HepG2 (cell line): Measurements from ENCODE around the gene ZNF341. TPM values are rescaled to one million over a fixed set of nuclear protein-coding genes. Genes with fewer than 3 reads are reported as not detected.
A peak's percentile ranks its signal among the peaks of the same experiment; 100 is the strongest.

ENCODE experiments used
- BHLHE40 ChIP-seq: IDR thresholded peaks from 2 replicates; pipeline ENCODE4 v1.6.1; 2011; ENCODE audit warnings: low read length, improper control_type of control experiment
- CC2D1A ChIP-seq: sonication (generic); formaldehyde crosslinking; IDR thresholded peaks from 2 replicates; pipeline ENCODE4 v1.8.1; 2023; ENCODE audit warnings: mild to moderate bottlenecking, missing genetic modification reagents
- GABPB1 ChIP-seq: IDR thresholded peaks from 2 replicates; pipeline ENCODE4 v1.6.1; 2016; ENCODE audit warnings: mild to moderate bottlenecking, missing genetic modification reagents, moderate library complexity, missing compliant biosample characterization
- HNRNPK ChIP-seq: fragments of 200-400 bp; formaldehyde crosslinking; IDR thresholded peaks from 2 replicates; pipeline ENCODE4 v1.6.1; 2018; ENCODE audit warnings: low read length, low read depth, moderate library complexity, mild to moderate bottlenecking; ENCODE audit not compliant: poor library complexity, severe bottlenecking
- IKZF1 ChIP-seq: fragments of 450-650 bp; IDR thresholded peaks from 2 replicates; pipeline ENCODE4 v1.7.1; 2016
- IRF1 ChIP-seq: sonication (generic); formaldehyde crosslinking; IDR thresholded peaks from 2 replicates; pipeline ENCODE4 v1.4.0; 2020; ENCODE audit warnings: low read depth, mild to moderate bottlenecking, missing genetic modification reagents
- LBX2 ChIP-seq: sonication (generic); formaldehyde crosslinking; IDR thresholded peaks from 2 replicates; pipeline ENCODE4 v1.5.0; 2020; ENCODE audit warnings: missing genetic modification reagents, mild to moderate bottlenecking, borderline replicate concordance
- MEF2D ChIP-seq: sonication (generic); formaldehyde crosslinking; IDR thresholded peaks from 2 replicates; pipeline ENCODE4 v1.5.1; 2020; ENCODE audit warnings: mild to moderate bottlenecking, missing genetic modification reagents
- NR1H2 ChIP-seq: sonication (generic); formaldehyde crosslinking; IDR thresholded peaks from 2 replicates; pipeline ENCODE4 v1.8.1; 2022; ENCODE audit warnings: low read depth, missing genetic modification reagents, borderline replicate concordance
- ONECUT2 ChIP-seq: sonication (generic); formaldehyde crosslinking; IDR thresholded peaks from 2 replicates; pipeline ENCODE4 v1.4.0; 2020; ENCODE audit warnings: missing genetic modification reagents
- PBX3 ChIP-seq: sonication (generic); formaldehyde crosslinking; IDR thresholded peaks from 2 replicates; pipeline ENCODE4 v1.8.1; 2023; ENCODE audit warnings: missing genetic modification reagents, inconsistent platforms, borderline replicate concordance
- PPARG ChIP-seq: conservative IDR thresholded peaks from 2 replicates; pipeline ENCODE4 v1.6.1; 2016; ENCODE audit warnings: missing biosample characterization, missing genetic modification reagents
- PRMT3 ChIP-seq: sonication (generic); formaldehyde crosslinking; IDR thresholded peaks from 2 replicates; pipeline ENCODE4 v1.8.1; 2022; ENCODE audit warnings: low read depth, mild to moderate bottlenecking, moderate library complexity, missing genetic modification reagents, borderline replicate concordance
- RELA ChIP-seq: sonication (generic); formaldehyde crosslinking; IDR thresholded peaks from 2 replicates; pipeline ENCODE4 v1.4.0; 2020; ENCODE audit warnings: missing genetic modification reagents
- REXO4 ChIP-seq: sonication (generic); formaldehyde crosslinking; IDR thresholded peaks from 2 replicates; pipeline ENCODE4 v1.8.0; 2022; ENCODE audit warnings: missing genetic modification reagents, mild to moderate bottlenecking, borderline replicate concordance
- SNAI1 ChIP-seq: sonication (generic); formaldehyde crosslinking; IDR thresholded peaks from 2 replicates; pipeline ENCODE4 v1.5.0; 2020; ENCODE audit warnings: mild to moderate bottlenecking, missing genetic modification reagents, borderline replicate concordance
- XRCC5 ChIP-seq: fragments of 200-400 bp; formaldehyde crosslinking; optimal IDR thresholded peaks from 2 replicates; pipeline ENCODE3; 2017; ENCODE audit warnings: mild to moderate bottlenecking, low read length
- ZBTB3 ChIP-seq: sonication (generic); formaldehyde crosslinking; IDR thresholded peaks from 2 replicates; pipeline ENCODE4 v1.4.0; 2020; ENCODE audit warnings: low read depth, mild to moderate bottlenecking, moderate library complexity, missing genetic modification reagents, borderline replicate concordance
- ZNF138 ChIP-seq: sonication (generic); formaldehyde crosslinking; IDR thresholded peaks from 2 replicates; pipeline ENCODE4 v1.5.0; 2020; ENCODE audit warnings: mild to moderate bottlenecking, low read depth, missing genetic modification reagents
- ZNF263 ChIP-seq: sonication (generic); formaldehyde crosslinking; IDR thresholded peaks from 2 replicates; pipeline ENCODE4 v1.4.0; 2020; ENCODE audit warnings: missing genetic modification reagents
- ZNF570 ChIP-seq: sonication (generic); formaldehyde crosslinking; IDR thresholded peaks from 2 replicates; pipeline ENCODE4 v1.4.0; 2020; ENCODE audit warnings: mild to moderate bottlenecking, missing genetic modification reagents, borderline replicate concordance
- ZNF572 ChIP-seq: sonication (generic); formaldehyde crosslinking; IDR thresholded peaks from 2 replicates; pipeline ENCODE4 v1.5.1; 2020; ENCODE audit warnings: mild to moderate bottlenecking, missing genetic modification reagents
- ZNF720 ChIP-seq: sonication (generic); formaldehyde crosslinking; IDR thresholded peaks from 2 replicates; pipeline ENCODE4 v1.4.0; 2020; ENCODE audit warnings: missing genetic modification reagents
- polyA plus RNA-seq, 8 experiments: library from polyadenylated mRNA; depleted of rRNA in 3 of 8; stranded (reverse) in 7 of 8; unstranded in 1 of 8; fragments of >200 nt; fragmentation: Illumina TruSeq in 4 of 8; extraction: Trizol in 4 of 8; gene quantifications; 2 replicates each; pipeline versions ENCODE4 v1.2.1 to v1.2.3, GENCODE V29; 2011 to 2016; ENCODE audit warnings: low read depth in 4 of 8, missing spikeins in 1 of 8, mixed read lengths in 1 of 8; ENCODE audit not compliant: insufficient read depth in 1 of 8
- total RNA-seq, 5 experiments: library from RNA; depleted of rRNA; stranded (reverse); fragments of >200 nt; fragmentation: Illumina TruSeq; extraction: Trizol; gene quantifications; 2 replicates each; pipeline ENCODE4 v1.2.3, GENCODE V29; 2016; ENCODE audit warnings: low read depth in 1 of 5
- TF ChIP-seq, protein P1 (sequence below): sonication (generic); formaldehyde crosslinking; IDR thresholded peaks from 2 replicates; pipeline ENCODE4 v1.8.0; 2022; ENCODE audit warnings: missing genetic modification reagents, mild to moderate bottlenecking, moderate library complexity, borderline replicate concordance

The ZNF341 gene
- total and polyA plus RNA-seq, 2 of the 13 experiments (the other 11 are each of a cell fraction or from before 2014, with no cell fraction given): 1.1 to 2.2 TPM

- TF ChIP-seq, protein P1, sequence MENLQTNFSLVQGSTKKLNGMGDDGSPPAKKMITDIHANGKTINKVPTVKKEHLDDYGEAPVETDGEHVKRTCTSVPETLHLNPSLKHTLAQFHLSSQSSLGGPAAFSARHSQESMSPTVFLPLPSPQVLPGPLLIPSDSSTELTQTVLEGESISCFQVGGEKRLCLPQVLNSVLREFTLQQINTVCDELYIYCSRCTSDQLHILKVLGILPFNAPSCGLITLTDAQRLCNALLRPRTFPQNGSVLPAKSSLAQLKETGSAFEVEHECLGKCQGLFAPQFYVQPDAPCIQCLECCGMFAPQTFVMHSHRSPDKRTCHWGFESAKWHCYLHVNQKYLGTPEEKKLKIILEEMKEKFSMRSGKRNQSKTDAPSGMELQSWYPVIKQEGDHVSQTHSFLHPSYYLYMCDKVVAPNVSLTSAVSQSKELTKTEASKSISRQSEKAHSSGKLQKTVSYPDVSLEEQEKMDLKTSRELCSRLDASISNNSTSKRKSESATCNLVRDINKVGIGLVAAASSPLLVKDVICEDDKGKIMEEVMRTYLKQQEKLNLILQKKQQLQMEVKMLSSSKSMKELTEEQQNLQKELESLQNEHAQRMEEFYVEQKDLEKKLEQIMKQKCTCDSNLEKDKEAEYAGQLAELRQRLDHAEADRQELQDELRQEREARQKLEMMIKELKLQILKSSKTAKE: peak; percentile 52; the same call in 1 of the 2 replicates
- TF ChIP-seq GABPB1 (CRISPR knock-in tag) (peak; percentile 76), HNRNPK (no peak), PPARG (CRISPR knock-in tag) (peak; percentile 78), ZNF572 (no peak), ZNF263 (peak; percentile 70; the same call in 1 of the 2 replicates), LBX2 (CRISPR knock-in tag) (no peak), ZNF570 (no peak), REXO4 (peak; percentile 72; the same call in 1 of the 2 replicates), IRF1 (0 out of 2 replicates have a peak, but pooled peaks have one; percentile 23), XRCC5 (peak; percentile 87), MEF2D (CRISPR knock-in tag) (peak; percentile 36; the same call in 1 of the 2 replicates), ZNF138 (CRISPR knock-in tag) (peak; percentile 98), BHLHE40 (peak; percentile 72; the same call in 1 of the 2 replicates), SNAI1 (CRISPR knock-in tag) (0 out of 2 replicates have a peak, but pooled peaks have one; percentile 58), CC2D1A (CRISPR knock-in tag) (no peak), ZBTB3 (no peak), IKZF1 (no peak), RELA (CRISPR knock-in tag) (peak; percentile 82; the same call in 1 of the 2 replicates), ZNF720 (CRISPR knock-in tag) (0 out of 2 replicates have a peak, but pooled peaks have one; percentile 65), PRMT3 (CRISPR knock-in tag) (peak; percentile 96), NR1H2 (CRISPR knock-in tag) (peak; percentile 55; the same call in 1 of the 2 replicates), ONECUT2 (CRISPR knock-in tag) (peak; percentile 75), PBX3 (CRISPR knock-in tag) (no peak; the same call in 1 of the 2 replicates)
These were observed 45.5 kb upstream of the ZNF341 start, which contains the start of gene E2F1 (continued) for GRCh38 chr20:33686100-33686983.
